Activated T-helper 17 cell treated with anti-CD3 and anti-CD28 coated beads, Interleukin-2, amount 50 U/mL, for 72 hours (primary cell): ENCODE data around the gene RPS19. TPM values are rescaled to one million over a fixed set of nuclear protein-coding genes. Genes with fewer than 3 reads are reported as not detected.
A peak's percentile ranks its signal among the peaks of the same experiment; 100 is the strongest.
"Not testable (repeated sequence)": the region's sequence is repeated elsewhere in the genome, so short reads cannot be mapped to it uniquely, and the experiment has no call there.

Source experiments
- ATAC-seq: fragments of 150-1000 bp; cut with Tn5 transposase; replicated peaks from 2 replicates; pipeline ENCODE4 v1.10.0; 2021; ENCODE audit warnings: mild to moderate bottlenecking, moderate library complexity
- H3K27ac Mint-ChIP-seq: one replicate; pipeline ENCODE4 v1.8.0; 2022; ENCODE audit warnings: mixed read lengths
- H3K27me3 Mint-ChIP-seq: one replicate; pipeline ENCODE4 v1.8.0; 2022; ENCODE audit warnings: mixed read lengths
- H3K36me3 Mint-ChIP-seq: one replicate; pipeline ENCODE4 v1.8.0; 2022; ENCODE audit warnings: low read depth, mild to moderate bottlenecking, mixed read lengths
- H3K4me1 Mint-ChIP-seq: one replicate; pipeline ENCODE4 v1.8.0; 2022; ENCODE audit warnings: mixed read lengths
- H3K4me3 Mint-ChIP-seq: one replicate; pipeline ENCODE4 v1.8.0; 2022; ENCODE audit warnings: mild to moderate bottlenecking, mixed read lengths
- H3K9me3 Mint-ChIP-seq: one replicate; pipeline ENCODE4 v1.8.0; 2022; ENCODE audit warnings: mixed read lengths
- total RNA-seq, 2 donors: library from RNA; stranded (reverse); gene quantifications; one replicate each; pipeline ENCODE4 v1.2.3, GENCODE V29; 2022

The RPS19 gene
- total RNA-seq, 2 donors from 2014 or later: 3,531 to 4,049 TPM

DNA sequence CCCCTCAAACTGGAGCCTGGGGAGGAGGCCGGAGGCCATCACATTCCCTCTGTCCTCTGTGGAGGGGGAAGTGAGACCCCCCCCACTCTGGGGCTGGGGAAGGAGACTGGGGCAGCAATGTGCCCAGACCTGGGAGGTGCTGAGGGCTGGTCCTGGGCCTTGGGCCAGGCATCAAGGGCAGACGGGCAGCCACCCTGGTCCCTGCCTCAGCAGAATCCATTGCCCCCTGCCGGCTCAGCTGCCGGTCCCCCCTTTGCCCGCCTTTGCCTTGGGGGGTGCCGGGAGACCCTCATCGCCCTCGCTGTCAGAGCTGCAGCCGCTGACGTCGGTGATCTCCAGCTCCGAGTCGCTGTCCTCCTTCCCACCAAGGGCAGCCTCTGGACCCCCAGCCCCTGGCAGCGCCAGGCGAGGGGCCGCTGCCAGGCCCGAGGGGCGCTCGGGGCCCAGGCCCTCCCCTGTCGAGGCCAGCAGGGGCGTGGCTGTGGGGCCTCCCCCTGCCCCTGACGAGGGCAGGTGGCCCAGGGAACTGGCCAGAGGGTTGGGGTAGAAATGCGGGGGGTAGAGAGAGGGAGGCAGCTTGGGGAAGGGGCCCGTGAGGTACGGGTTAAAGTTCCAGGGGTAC lies 48.0 kb downstream of the RPS19 start:
- H3K27ac Mint-ChIP-seq: no peak overlapping the region
- no peaks in the 10 kb centered on the region for H3K9me3 Mint-ChIP-seq
- ATAC-seq: no peak
- H3K27me3 Mint-ChIP-seq: peaks cover 14% of the 10 kb centered on the region
- H3K4me3 Mint-ChIP-seq: no peak overlapping the region
- peaks cover 60% of the 10 kb centered on the region for H3K36me3 Mint-ChIP-seq
- peaks cover 25% of the 10 kb centered on the region for H3K4me1 Mint-ChIP-seq

DNA sequence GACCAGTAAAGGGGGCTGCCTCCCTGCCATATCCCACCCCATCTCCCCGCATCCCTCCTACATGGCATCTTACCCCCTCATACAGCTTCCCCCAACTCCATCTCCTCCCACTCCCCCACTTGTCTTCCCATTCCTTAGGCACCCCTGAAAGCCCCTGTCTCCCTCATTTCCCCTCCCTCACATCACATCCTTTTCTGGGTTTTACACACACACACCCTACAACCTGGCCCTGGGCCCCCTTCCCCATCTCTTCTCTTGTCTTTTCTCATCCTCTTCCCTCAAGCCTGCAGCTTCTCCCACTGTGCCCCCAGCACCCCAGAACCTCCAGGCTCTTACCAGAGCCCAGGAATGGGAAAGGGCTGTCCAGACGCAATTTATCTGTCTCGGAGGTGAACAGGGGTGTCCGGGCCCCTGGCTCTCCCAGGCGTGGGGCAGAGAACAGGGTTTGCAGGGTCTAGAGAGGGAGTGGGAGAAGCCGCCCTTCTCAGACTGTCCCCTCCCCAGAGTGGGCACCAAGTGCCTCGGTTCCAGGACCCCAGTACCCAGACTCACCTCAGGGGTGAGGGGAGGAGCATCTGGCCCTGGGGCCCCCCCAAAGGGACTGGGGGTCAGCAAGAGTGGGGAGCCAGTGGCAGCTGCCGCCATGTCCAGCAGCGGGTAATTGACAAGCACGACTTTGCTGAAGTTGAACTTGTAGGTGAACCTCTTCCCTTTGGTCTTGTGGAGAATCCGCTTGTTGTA lies 48.8 kb downstream of the RPS19 start:
- peaks cover 52% of the 10 kb centered on the region for H3K36me3 Mint-ChIP-seq
- peaks cover 20% of the 10 kb centered on the region for H3K27me3 Mint-ChIP-seq
- no peak overlapping the region for H3K27ac Mint-ChIP-seq
- H3K4me1 Mint-ChIP-seq: peaks cover 25% of the 10 kb centered on the region
- H3K4me3 Mint-ChIP-seq: no peak overlapping the region
- no peaks in the 10 kb centered on the region for H3K9me3 Mint-ChIP-seq
- ATAC-seq: no peak

DNA sequence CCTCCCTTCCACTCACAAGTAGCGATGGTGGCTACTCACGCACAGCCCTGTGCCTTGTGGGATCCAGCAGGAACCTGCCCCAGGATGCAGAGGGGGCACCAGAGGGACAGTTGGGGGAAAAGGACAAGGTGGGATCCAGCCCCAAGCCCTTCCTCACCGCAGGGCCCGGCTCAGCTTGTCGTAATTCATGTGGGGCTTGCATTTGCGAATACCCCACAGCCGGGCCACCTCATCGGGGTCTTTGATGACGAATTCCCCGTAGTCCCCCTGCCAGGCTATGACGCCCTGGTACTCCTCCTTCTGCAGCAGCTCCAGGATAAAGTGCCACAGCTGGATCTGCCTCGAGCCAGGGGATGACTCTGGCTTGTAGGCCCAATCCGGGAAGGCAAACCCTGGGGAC lies 49.7 kb downstream of the RPS19 start:
- no peak for ATAC-seq
- Mint-ChIP-seq H3K9me3 (no peaks in the 10 kb centered on the region), H3K4me3 (no peak overlapping the region), H3K27me3 (peaks cover 27% of the 10 kb centered on the region), H3K4me1 (peaks cover 23% of the 10 kb centered on the region), H3K36me3 (peaks cover 44% of the 10 kb centered on the region), H3K27ac (no peak overlapping the region)

DNA sequence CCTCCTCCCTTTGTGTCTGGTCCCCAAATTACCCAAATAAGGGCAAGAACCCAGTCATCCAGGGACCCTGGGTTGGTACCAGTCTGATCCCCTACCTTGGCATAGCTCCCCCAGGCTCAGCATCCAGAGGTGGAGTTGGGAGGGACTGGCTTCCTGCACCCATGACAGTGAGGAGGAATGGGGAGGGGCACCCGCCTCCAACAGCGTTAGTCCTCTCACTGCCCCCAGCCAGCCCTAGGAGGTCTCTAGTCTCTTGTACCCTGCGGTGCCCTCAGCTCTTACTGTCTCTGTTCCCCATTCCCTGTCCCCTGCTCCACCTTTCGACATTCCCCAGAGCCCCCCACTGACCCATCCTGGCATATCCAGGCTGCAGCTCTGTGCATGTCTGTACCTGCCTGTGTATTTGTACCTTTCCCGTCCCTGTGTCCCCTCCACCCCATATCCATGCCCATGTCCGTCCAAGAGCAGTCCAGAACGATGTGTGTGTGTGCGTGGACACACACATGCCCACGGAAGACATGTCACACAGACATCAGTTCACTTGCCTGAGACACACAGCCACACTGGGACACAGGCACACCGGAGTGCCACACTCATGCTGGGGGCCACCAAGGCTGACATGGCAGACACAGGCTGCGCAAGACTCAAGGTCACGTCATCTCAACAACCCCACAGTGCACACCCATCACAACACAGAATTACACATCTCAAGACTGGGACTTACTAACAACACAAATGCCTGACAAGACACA lies 50.4 kb downstream of the RPS19 start:
- Mint-ChIP-seq H3K27ac (peak overlapping the region; percentile 3), H3K4me1 (peaks cover 23% of the 10 kb centered on the region), H3K36me3 (peaks cover 37% of the 10 kb centered on the region), H3K9me3 (no peaks in the 10 kb centered on the region), H3K27me3 (peaks cover 27% of the 10 kb centered on the region), H3K4me3 (no peak overlapping the region)
- peak; percentile 18 for ATAC-seq

DNA sequence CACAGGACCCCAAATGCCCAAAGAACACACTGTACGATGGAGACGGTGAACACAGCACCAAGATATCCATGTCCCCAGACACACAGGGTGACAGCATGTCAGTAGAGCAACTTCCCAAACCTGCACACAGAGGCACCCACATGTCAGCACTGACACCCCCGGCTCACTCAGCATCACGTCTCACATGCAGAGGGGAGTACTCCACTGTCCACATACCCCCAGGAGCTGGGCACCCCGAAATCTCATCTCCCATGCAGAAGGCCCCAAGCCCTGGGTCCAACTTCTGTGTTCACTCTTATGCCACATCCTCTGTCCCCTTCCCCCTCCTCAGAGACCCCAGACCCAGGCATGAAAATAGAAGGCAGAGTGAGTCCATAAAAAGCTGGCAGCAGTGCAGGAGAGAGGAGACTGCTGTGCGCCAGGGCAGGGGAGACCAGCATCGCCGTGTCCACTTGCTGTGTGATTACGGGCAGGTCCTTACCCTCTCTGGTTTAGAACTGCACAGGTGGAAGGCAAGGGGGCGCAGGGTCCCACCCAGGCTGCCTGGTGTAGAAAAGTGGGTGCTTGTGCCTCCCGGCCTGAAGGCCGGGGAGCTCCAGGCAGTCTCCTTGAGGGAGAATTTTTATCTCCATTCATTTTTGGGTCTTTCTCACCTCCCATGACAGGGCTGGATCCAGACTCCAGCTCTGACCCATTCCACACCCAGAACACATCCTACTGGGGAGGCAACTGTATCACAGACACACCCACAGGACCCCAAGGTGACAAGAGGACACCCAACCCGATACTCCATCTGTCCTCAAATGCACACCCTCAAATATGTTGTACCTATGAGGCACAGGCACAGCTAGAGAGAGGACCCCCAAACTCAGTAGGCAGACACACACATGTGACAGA lies 51.2 kb downstream of the RPS19 start:
- Mint-ChIP-seq H3K27ac (peak overlapping the region; percentile 3), H3K36me3 (peaks cover 29% of the 10 kb centered on the region), H3K9me3 (no peaks in the 10 kb centered on the region), H3K27me3 (peaks cover 27% of the 10 kb centered on the region), H3K4me3 (peak overlapping the region; percentile 2), H3K4me1 (peaks cover 17% of the 10 kb centered on the region)
- peak; percentile 11 for ATAC-seq

DNA sequence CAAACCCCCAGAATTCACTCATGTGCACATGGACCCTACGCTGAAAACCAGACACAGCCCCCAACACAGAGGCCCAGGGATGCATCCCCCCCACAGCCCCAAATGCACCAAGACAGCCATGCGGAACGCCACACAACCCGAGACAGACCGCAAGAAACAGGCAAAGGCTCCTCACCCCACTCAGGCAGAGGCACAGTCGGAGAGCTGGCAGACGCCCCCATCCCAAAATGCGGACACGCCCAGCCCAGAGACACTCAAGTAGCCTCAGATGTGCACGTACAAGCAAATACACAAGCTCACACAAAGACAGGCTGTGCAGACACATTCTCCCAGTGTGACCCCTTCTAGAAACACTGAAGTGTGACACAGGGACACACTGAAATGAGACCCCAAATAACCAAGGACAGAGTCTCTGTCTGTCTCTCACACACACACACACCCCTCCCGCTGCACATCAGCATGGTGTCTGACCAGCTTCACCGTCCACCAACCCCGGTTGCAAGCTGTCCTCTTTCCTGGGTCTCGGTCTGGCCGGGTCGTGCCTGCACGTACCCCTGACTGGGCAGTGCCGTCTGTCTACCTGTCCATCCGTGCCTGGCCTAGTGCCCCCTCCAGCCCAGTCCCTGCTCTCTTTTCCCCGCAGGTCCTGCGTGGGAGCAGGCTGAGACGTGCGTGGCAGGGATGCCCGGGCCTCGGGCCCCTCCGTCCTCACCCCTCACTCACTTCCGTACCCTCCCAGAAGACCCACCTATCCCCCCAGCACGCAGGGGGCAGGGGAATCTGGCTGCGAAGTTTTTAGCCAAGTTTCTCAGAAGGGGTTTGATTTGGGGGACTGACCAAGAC lies 52.1 kb downstream of the RPS19 start:
- peak overlapping the region; percentile 3 for H3K27ac Mint-ChIP-seq
- peaks cover 20% of the 10 kb centered on the region for H3K36me3 Mint-ChIP-seq
- peak overlapping the region; percentile 2 for H3K4me3 Mint-ChIP-seq
- H3K9me3 Mint-ChIP-seq: no peaks in the 10 kb centered on the region
- H3K27me3 Mint-ChIP-seq: peaks cover 27% of the 10 kb centered on the region
- ATAC-seq: no peak
- peaks cover 12% of the 10 kb centered on the region for H3K4me1 Mint-ChIP-seq

DNA sequence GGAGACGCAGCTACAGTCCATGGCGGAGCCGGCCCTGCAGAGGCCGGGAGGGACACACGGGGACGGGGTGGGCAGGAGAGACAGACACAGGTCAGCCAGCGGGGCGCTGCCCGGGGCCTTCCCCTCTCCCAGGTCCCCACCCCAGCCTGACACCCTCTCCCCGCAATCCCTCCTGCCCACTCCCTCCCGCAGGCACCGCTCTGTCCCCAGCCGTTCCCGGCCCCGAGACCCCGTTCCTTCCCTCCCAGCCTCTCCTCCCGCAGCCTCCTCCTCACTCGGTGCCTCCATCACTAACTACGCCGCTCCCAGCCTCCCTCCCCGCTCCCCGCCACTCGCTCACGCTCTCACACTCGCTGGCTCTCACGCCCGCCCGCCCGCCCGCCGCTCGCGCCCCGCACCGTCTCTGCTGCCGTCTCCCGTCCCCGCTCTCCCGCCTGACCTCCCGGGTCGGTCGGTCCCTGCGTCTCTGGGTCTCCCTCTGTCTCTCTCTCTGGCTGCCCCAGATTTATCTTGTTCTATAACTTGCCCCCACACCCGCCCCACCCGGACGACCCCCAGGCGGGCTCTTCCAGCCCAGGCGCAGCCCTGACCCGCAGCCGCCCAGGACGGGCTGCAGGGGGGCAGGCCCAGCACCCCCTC lies 53.0 kb downstream of the RPS19 start:
- Mint-ChIP-seq H3K27me3 (peaks cover 27% of the 10 kb centered on the region), H3K4me3 (no peak overlapping the region), H3K9me3 (no peaks in the 10 kb centered on the region), H3K4me1 (peaks cover 12% of the 10 kb centered on the region), H3K36me3 (peaks cover 15% of the 10 kb centered on the region), H3K27ac (no peak overlapping the region)
- peak; percentile 18 for ATAC-seq

DNA sequence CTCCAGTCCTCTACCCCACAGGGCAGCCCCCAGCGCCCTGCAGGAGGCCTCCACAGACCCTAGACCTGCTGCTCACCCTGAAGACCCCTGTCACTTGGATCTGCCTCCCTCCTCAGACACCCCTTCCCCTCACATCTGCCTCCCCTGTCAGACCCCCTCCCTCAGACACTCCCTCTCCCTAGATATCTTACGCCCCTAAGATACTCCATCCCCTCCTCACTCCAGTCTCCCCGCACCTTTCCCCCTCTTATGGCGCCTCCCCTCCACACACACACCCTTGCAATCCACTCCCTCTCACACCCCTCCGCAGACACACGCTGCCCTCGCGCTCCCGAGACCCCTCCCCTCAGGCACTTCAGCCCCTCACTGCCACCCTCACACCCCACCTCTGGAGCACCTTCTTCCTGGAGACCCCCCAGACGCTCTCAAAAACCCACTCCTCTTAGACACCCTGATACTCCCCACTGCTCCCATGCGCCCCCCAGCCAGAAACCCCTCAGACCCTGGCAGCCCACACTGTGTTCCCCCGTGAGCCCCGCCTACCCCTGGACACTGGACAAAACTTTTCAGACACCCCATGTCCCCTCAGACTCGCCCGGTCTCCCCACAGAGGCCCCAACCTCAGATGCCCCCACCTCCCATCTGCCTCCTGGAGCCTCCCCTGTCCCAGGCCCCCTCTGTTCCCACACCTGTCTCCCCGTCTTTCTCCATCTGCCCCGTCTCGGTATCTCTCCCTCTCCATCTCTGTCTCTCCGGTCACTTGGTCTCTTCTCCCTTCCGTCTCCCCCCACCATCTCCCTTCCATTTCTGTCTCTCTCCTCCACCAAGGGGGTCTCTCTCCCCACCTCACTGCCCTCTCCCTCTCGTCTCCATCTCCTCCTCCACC lies 53.7 kb downstream of the RPS19 start:
- Mint-ChIP-seq H3K27ac (no peak overlapping the region), H3K4me3 (no peak overlapping the region), H3K27me3 (peaks cover 27% of the 10 kb centered on the region), H3K36me3 (peaks cover 15% of the 10 kb centered on the region), H3K4me1 (peaks cover 12% of the 10 kb centered on the region), H3K9me3 (no peaks in the 10 kb centered on the region)
- no peak for ATAC-seq

DNA sequence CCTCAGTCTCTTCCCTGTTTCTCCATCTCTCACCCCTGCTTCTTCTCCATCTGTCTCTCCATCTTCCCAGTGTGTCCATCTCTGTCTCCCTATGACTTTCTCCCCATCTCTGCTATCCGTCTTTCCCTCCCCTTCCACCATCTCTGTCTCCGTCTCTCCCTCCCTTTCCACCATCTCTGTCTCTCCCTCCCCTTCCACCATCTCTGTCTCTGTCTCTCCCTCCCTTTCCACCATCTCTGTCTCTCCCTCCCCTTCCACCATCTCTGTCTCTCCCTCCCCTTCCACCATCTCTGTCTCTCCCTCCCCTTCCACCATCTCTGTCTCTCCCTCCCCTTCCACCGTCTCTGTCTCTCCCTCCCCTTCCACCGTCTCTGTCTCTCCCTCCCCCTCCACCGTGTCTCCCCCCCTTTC lies 54.4 kb downstream of the RPS19 start:
- H3K9me3 Mint-ChIP-seq: not testable (repeated sequence)

DNA sequence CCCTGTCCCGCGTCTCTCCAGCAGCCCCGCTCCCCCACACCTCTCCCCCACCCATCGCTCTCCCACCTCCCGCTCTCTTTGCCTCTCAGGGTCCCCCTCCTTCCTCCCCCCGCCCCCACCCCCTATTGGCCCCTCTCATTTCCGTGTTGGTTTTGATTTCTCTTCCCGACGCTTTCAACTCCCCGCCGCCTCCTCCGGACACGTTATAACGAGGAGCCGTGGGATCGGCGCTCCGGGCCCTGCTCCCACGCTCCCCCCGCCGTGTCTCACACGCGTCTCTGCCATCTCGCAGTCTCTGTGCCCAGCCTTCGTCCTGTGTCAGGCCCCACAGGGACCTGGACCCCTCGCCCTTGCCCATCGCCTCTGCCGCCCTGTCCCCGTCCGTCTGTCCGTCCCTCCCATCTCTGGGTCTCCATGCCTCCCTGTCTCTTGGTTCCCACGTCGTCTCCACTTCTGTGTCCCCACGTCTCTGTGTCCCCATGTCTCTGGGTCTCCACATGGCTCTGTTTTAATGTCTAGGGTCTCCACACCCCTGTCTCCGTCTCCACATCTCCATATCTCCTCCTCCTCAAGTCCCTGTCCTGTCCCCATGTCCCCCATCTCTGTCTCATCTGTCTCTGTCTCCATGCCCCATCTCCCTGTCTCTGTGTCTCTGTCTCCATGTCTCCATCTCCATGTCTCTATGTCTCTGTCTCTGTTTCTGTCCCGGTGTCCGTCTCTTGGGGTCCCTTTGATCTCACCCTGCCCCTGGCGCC lies 55.1 kb downstream of the RPS19 start:
- no peak overlapping the region for H3K4me3 Mint-ChIP-seq
- peaks cover 15% of the 10 kb centered on the region for H3K36me3 Mint-ChIP-seq
- ATAC-seq: no peak

More for the DNA sequence above, 54.4 kb downstream of the RPS19 start:
- H3K4me1 Mint-ChIP-seq: peaks cover 12% of the 10 kb centered on the region
- peaks cover 27% of the 10 kb centered on the region for H3K27me3 Mint-ChIP-seq
- not testable (repeated sequence) for ATAC-seq, H3K27ac Mint-ChIP-seq, H3K4me3 Mint-ChIP-seq
- H3K36me3 Mint-ChIP-seq: peaks cover 15% of the 10 kb centered on the region

DNA sequence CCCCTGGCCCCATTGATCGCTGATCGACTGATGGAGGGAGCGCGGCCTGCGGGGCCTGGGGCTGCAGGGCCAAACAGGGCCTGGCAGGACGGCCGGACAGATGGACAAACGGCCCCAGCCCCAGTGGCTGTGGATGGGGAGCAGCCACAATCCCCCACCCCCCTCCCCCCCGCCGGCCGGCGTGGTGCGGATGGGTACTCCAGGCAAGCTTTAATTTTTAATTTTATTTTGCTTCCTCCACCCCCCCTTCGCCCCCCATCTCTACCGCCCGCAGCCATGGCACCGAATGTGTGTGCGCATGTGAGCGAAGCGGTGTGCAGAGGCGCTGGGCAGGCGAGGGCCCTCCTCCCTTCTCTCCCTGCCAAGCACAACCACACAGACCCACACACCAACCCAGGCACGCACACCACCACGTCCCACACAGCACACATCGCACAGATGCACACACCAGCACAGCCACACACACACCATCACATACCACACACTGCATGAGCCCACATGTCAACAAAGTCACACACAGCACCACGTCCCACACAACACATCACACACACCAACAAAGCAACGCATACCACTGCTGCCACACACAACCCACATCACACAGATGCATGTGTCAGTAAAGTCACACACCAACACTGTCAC lies 55.8 kb downstream of the RPS19 start:
- H3K9me3 Mint-ChIP-seq: no peaks in the 10 kb centered on the region
- peak; percentile 8 for ATAC-seq
- H3K36me3 Mint-ChIP-seq: peaks cover 11% of the 10 kb centered on the region
- no peak overlapping the region for H3K4me3 Mint-ChIP-seq
- no peak overlapping the region for H3K27ac Mint-ChIP-seq
- peaks cover 8% of the 10 kb centered on the region for H3K4me1 Mint-ChIP-seq
- H3K27me3 Mint-ChIP-seq: peaks cover 27% of the 10 kb centered on the region

More for the DNA sequence above, 55.1 kb downstream of the RPS19 start:
- Mint-ChIP-seq H3K27me3 (peaks cover 27% of the 10 kb centered on the region), H3K9me3 (no peaks in the 10 kb centered on the region), H3K27ac (no peak overlapping the region), H3K4me1 (peaks cover 12% of the 10 kb centered on the region)
